GM12875 (cell line): ENCODE results near the gene PGAM2.

Experiments
- H3K4me3 ChIP-seq: one replicate; pipeline ENCODE4 v1.5.1; 2011; ENCODE audit warnings: low read depth, low read length, control low read depth
- TF ChIP-seq, protein P1 (sequence below): IDR thresholded peaks from 2 replicates; pipeline ENCODE4 v1.5.1; 2011; ENCODE audit warnings: low read depth, mild to moderate bottlenecking, control low read depth, inconsistent platforms, low read length, moderate library complexity, borderline replicate concordance; ENCODE audit not compliant: insufficient read depth

The PGAM2 gene

DNA sequence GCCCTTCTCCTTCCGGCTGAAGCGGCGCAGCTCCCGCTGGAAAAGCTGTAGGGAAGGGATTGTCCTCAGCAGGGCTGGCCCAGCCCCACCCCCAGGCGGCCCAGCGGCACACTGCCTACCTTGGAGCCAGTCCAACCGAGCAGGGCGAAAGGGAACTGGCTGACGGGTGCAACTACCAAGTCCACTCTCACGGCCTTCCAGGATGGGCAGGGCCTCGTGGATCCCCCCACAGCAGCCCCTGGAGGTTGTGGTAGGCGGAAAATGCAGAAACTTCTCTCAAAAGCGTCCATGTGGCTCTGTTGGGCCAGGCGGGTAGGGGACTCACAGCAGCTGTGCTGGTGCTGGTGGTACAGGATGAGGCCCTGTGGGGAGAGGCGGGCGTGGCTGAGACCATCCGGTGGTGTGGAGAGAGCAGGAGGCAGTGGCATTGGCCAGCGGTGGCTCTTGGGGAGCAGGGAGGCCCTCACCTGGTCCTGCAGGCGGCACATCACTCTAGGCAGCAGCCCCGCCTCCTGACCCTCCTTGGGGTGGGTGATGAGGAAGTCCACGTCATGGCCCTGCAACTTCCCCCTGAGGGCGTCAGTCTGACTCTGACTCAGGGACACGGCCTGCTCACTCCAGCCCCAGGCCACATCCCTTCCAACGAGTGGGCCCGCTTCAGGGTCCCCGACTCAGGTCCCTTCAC is 8.4 kb upstream of the PGAM2 start:
- H3K4me3 ChIP-seq = no peak overlapping the region
- TF ChIP-seq, protein P1, sequence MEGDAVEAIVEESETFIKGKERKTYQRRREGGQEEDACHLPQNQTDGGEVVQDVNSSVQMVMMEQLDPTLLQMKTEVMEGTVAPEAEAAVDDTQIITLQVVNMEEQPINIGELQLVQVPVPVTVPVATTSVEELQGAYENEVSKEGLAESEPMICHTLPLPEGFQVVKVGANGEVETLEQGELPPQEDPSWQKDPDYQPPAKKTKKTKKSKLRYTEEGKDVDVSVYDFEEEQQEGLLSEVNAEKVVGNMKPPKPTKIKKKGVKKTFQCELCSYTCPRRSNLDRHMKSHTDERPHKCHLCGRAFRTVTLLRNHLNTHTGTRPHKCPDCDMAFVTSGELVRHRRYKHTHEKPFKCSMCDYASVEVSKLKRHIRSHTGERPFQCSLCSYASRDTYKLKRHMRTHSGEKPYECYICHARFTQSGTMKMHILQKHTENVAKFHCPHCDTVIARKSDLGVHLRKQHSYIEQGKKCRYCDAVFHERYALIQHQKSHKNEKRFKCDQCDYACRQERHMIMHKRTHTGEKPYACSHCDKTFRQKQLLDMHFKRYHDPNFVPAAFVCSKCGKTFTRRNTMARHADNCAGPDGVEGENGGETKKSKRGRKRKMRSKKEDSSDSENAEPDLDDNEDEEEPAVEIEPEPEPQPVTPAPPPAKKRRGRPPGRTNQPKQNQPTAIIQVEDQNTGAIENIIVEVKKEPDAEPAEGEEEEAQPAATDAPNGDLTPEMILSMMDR = no peak

- H3K4me3 ChIP-seq = no peak overlapping the region
- TF ChIP-seq, protein P1 = peak; percentile 71
Measured at GRCh38 chr7:44072364-44073231, 7.2 kb upstream of the PGAM2 start.

DNA sequence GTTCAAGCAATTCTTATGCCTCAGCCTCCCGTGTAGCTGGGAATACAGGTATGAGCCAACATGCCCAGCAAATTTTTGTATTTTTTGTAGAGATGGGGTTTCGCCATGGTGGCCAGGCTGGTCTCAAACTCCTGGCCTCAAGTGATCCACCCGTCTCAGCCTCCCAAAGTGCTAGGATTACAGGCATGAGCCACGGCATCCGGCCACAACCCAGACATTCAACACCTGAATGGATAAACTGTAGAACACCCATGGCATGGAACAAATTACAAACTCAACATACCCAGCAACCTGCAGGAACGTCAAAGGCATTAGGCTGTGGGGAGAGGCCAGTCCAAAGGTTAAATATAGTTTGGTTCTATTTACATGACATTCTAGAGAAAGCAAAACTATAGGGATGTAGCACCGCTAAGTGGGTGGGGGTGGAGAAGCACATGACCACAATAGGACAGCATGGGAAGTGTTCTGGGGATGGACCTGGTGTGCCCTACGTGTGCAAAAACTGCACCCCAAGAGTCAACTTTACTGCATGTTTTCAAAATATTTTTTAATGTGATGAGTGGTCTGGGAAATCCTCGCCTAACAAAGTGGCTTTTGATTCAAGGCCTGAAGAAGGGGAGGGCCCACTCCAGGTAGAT is 6.5 kb upstream of the PGAM2 start:
- TF ChIP-seq, protein P1 = no peak
- H3K4me3 ChIP-seq = no peak overlapping the region

DNA sequence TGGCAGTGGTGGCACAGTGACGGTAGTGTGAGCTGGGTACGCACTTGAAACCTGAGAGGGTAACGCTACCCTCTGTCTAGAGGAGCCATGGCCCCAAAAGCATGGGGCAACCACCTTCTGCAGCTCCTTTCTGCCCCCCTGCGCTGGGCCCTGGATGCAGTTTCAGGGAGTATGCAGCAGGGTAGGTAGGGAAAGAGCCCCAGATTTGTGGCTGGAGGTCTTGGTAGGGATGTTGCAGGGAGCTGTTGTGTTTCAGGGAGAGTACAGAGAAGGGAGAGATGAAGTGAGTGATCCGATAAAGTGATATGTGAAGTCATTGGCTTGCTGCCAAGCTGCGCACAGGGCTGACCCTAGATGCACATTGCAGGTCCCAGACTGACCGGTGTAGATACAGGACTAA is 2.7 kb upstream of the PGAM2 start:
- TF ChIP-seq, protein P1 = no peak
- H3K4me3 ChIP-seq = no peak overlapping the region

GRCh38 chr7:44067064-44067951 is 1.9 kb upstream of the PGAM2 start:
- no peak overlapping the region for H3K4me3 ChIP-seq
- TF ChIP-seq, protein P1 = no peak

DNA sequence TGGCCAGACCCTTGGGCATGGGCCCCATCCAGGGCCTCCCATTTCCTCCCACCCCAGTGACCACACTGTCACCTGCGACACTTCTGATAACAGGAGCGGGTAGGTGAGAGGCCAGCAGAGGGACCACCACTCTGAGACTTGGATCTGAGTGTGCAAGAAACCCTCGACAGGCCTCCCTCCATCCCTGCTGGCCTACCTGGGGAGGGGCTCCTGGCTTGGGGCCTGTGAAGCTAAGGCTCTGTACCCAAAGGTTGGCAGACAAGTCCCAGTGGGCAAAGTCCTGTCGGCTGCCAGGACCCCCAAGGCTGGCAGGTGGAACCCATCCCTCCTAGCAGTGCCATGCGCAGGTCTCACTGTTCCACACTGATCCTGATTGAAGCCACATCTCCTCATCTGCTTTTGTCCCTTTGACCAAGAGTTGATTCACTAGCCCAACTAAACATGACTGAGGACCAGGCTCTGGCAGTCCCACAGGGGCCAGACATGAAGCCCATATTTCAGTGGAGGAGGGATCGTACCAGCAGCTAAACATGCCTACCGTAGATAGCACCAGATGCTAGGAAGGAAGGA is 1.2 kb upstream of the PGAM2 start:
- TF ChIP-seq, protein P1 = no peak
- H3K4me3 ChIP-seq = no peak overlapping the region
